K562 (cell line): ENCODE results near the gene GABBR1. TPM values are rescaled to one million over a fixed set of nuclear protein-coding genes. Genes with fewer than 3 reads are reported as not detected.

Experiments
- ATAC-seq: fragments of 200-7000 bp; cut with Tn5 transposase; 3 replicates; pipeline ENCODE4 v1.9.1; 2020; ENCODE audit warnings: moderate library complexity
- BruUV-seq: library from RNA; stranded (reverse); fragments of 400-500 nt; replicated peaks from 2 replicates; lab custom pipeline; 2021; lab: Mats Ljungman, UMichigan
- CTCF ChIA-PET: fragments of 300-600 bp; formaldehyde crosslinking; extraction: SDS; loops from one replicate; lab custom pipeline; 2021; ENCODE audit warnings: low intra/inter-chr PET ratio; lab: Yijun Ruan, JAX
- POLR2A ChIA-PET: fragments of 300-600, 350-650 bp; sonication (Branson Sonifier 250); formaldehyde crosslinking; extraction: SDS; loops from one replicate; lab custom pipeline; 2021; ENCODE audit warnings: antibody characterized with exemption, inconsistent platforms; lab: Yijun Ruan, JAX
- DNase-seq, 4 experiments: peaks; one replicate each; pipeline versions ENCODE4 v3.0.0 to v3.0.0-alpha.2; 2011 to 2018; ENCODE audit warnings: low spot score in 3 of 4, mixed read lengths in 3 of 4; ENCODE audit errors: extremely low read depth in 1 of 4
- FAIRE-seq: peaks from 2 replicates; lab custom pipeline; 2011; peaks lifted over from hg19 to GRCh38; lab: Jason Lieb, UNC
- H2AFZ ChIP-seq: 2 replicates; pipeline ENCODE4 v1.6.0; 2011; ENCODE audit warnings: low read depth, low read length, control low read depth, inconsistent platforms
- H3K27ac ChIP-seq: fragments of 200-600 bp; 3 replicates; pipeline ENCODE4 v1.8.0; 2011; ENCODE audit warnings: low read depth, mild to moderate bottlenecking, control low read depth, inconsistent platforms, low read length, moderate library complexity, mixed read lengths; ENCODE audit errors: extremely low read depth
- H3K27me3 ChIP-seq, 2 experiments: fragments of 300-600 bp in 1 of 2; 2 replicates in 1 of 2; 3 replicates in 1 of 2; pipeline versions ENCODE4 v1.6.0 to v1.8.0; 2011; ENCODE audit warnings: inconsistent platforms in 2 of 2, low read length in 2 of 2, mild to moderate bottlenecking in 1 of 2, mixed read lengths in 1 of 2, moderate library complexity in 1 of 2; ENCODE audit not compliant: control insufficient read depth in 2 of 2, insufficient read depth in 2 of 2
- H3K36me3 ChIP-seq: fragments of 300-600 bp; 3 replicates; pipeline ENCODE4 v1.8.0; 2011; ENCODE audit warnings: mild to moderate bottlenecking, low read length, inconsistent platforms; ENCODE audit not compliant: control insufficient read depth, insufficient read depth
- H3K4me1 ChIP-seq, 2 experiments: fragments of 200-600 bp in 1 of 2; replicated peaks in 1 of 2; 2 replicates in 1 of 2; 3 replicates in 1 of 2; pipeline versions ENCODE4 v1.5.1 to v1.8.0; 2011; ENCODE audit warnings: inconsistent platforms in 2 of 2, low read length in 2 of 2, mild to moderate bottlenecking in 1 of 2, mixed read lengths in 1 of 2, moderate library complexity in 1 of 2; ENCODE audit not compliant: control insufficient read depth in 2 of 2, insufficient read depth in 2 of 2
- H3K4me2 ChIP-seq: 2 replicates; pipeline ENCODE4 v1.6.1; 2011; ENCODE audit warnings: low read length, control low read depth, inconsistent platforms, mixed read lengths; ENCODE audit not compliant: insufficient read depth
- H3K4me3 ChIP-seq: fragments of 200-600 bp; sonication (generic), shearing (Covaris generic); 2 replicates; pipeline ENCODE4 v1.5.1; 2016; ENCODE audit warnings: control low read depth, inconsistent platforms
- H3K79me2 ChIP-seq: fragments of 200-600 bp; 3 replicates; pipeline ENCODE4 v1.8.0; 2011; ENCODE audit warnings: low read length, inconsistent platforms; ENCODE audit not compliant: control insufficient read depth, insufficient read depth
- H3K9ac ChIP-seq, 2 experiments: 2 replicates each; pipeline versions ENCODE4 v1.6.0 to v1.6.1; 2011; ENCODE audit warnings: low read depth in 2 of 2, low read length in 2 of 2, control low read depth in 1 of 2, inconsistent platforms in 1 of 2, mild to moderate bottlenecking in 1 of 2, mixed read lengths in 1 of 2; ENCODE audit not compliant: insufficient read depth in 1 of 2
- H3K9me1 ChIP-seq: one replicate; pipeline ENCODE4 v1.6.0; 2011; ENCODE audit warnings: inconsistent platforms, mild to moderate bottlenecking, low read length, moderate library complexity; ENCODE audit not compliant: control insufficient read depth, insufficient read depth
- H3K9me3 ChIP-seq: replicated peaks from 2 replicates; pipeline ENCODE4 v1.5.1; 2011; ENCODE audit warnings: low read depth, low read length, inconsistent platforms; ENCODE audit not compliant: control insufficient read depth, insufficient read depth
- H4K20me1 ChIP-seq: replicated peaks from 2 replicates; pipeline ENCODE4 v1.6.1; 2011; ENCODE audit warnings: low read length, inconsistent platforms, mixed read lengths; ENCODE audit not compliant: control insufficient read depth, insufficient read depth
- HINFP ChIP-seq: fragments of 450-650 bp; conservative IDR thresholded peaks from 2 replicates; pipeline ENCODE4 v1.6.1; 2016; ENCODE audit warnings: missing genetic modification characterization, low read depth, mild to moderate bottlenecking, control low read depth, missing compliant biosample characterization
- MAFK ChIP-seq: IDR thresholded peaks from 2 replicates; pipeline ENCODE4 v1.6.1; 2011; ENCODE audit warnings: low read length, improper control_type of control experiment
- MEF2A ChIP-seq: IDR thresholded peaks from 2 replicates; pipeline ENCODE4 v1.6.1; 2011; ENCODE audit warnings: low read depth, mild to moderate bottlenecking, low read length, moderate library complexity; ENCODE audit not compliant: control insufficient read depth
- SMAD4 ChIP-seq: fragments of 250-450 bp; sonication (Bioruptor Pico); conservative IDR thresholded peaks from 2 replicates; pipeline ENCODE4 v1.8.0; 2021; ENCODE audit warnings: inconsistent platforms, mild to moderate bottlenecking, moderate library complexity
- ZNF639 ChIP-seq, 2 experiments: fragments of 200-800 bp in 1 of 2; sonication (Bioruptor generic) in 1 of 2; sonication (generic) in 1 of 2; formaldehyde crosslinking in 1 of 2; IDR thresholded peaks in 1 of 2; conservative IDR thresholded peaks in 1 of 2; 2 replicates each; pipeline versions ENCODE4 v1.5.0 to v1.6.1; 2016 to 2020; ENCODE audit warnings: missing compliant biosample characterization in 1 of 2, missing genetic modification characterization in 1 of 2, missing genetic modification reagents in 1 of 2
- ZNF668 ChIP-seq: fragments of 250-450 bp; sonication (Bioruptor Pico); IDR thresholded peaks from 2 replicates; pipeline ENCODE4 v1.8.0; 2022; ENCODE audit warnings: mild to moderate bottlenecking, inconsistent platforms
- ZNF699 ChIP-seq: fragments of 250-450 bp; sonication (Bioruptor Pico); IDR thresholded peaks from 2 replicates; pipeline ENCODE4 v1.8.0; 2021; ENCODE audit warnings: mild to moderate bottlenecking, moderate library complexity; ENCODE audit not compliant: insufficient replicate concordance
- in situ Hi-C: fragments of 300-500 bp; cut with MboI; formaldehyde crosslinking; loops from 4 replicates; pipeline ENCODE4 v1.15.0; 2018; ENCODE audit warnings: inconsistent platforms, mixed read lengths
- intact Hi-C: fragments of 100-400 bp; cut with micrococcal nuclease; formaldehyde crosslinking; loops from 2 replicates; pipeline ENCODE4 v1.14.2; 2022
- polyA plus RNA-seq, 8 experiments: library from polyadenylated mRNA; depleted of rRNA in 4 of 8; stranded (reverse) in 5 of 8; unstranded in 3 of 8; fragments of >200 nt; fragmentation: Nextera tagmentation in 2 of 8; fragmentation: Illumina TruSeq in 1 of 8; extraction: Ambion mirVana in 2 of 8; extraction: Trizol in 1 of 8; gene quantifications; 2 replicates each; pipeline versions ENCODE4 v1.2.1 to v1.2.3, GENCODE V29; 2011 to 2014; ENCODE audit warnings: inconsistent platforms in 1 of 8, missing spikeins in 1 of 8
- total RNA-seq, 7 experiments: library from RNA; depleted of rRNA in 6 of 7; stranded (reverse); fragments of >200 nt in 6 of 7; fragmentation: Illumina TruSeq in 2 of 7; extraction: Trizol in 2 of 7; gene quantifications; 2 replicates each; pipeline versions ENCODE4 v1.2.1 to v1.2.3, GENCODE V29; 2011 to 2021; ENCODE audit warnings: low replicate concordance in 1 of 7

The GABBR1 gene
- total and polyA plus RNA-seq, 9 of the 15 experiments (the other 6 are each of a cell fraction or from before 2014, with no cell fraction given) = 2.2 to 48.3 (median 20.8) TPM

GRCh38 chr6:29610540-29610939 lies 22.4 kb downstream of the GABBR1 start (continued):
- TF ChIP-seq ZNF639 (CRISPR knock-in tag; conservative IDR thresholded peaks at IDR 0.05 in 1 of 2, IDR thresholded peaks at IDR 0.05 in 1 of 2) = no peak
- no peak for TF ChIP-seq HINFP

GRCh38 chr6:29608131-29608530 lies 24.9 kb downstream of the GABBR1 start:
- intact Hi-C loops = no loop called here
- Histone ChIP-seq H3K4me2 (no peak overlapping the region), H3K4me1 (no peaks in the 10 kb centered on the region; a peak in 2 of 5 replicates), H3K27ac (no peak overlapping the region), H3K4me3 (no peak overlapping the region), H3K9ac (no peak overlapping the region), H3K27me3 (no peaks in the 10 kb centered on the region), H3K9me1 (peaks cover 5% of the 10 kb centered on the region), H4K20me1 (peaks cover 11% of the 10 kb centered on the region), H3K9me3 (no peaks in the 10 kb centered on the region), H2AFZ (no peak overlapping the region), H3K36me3 (peaks cover 97% of the 10 kb centered on the region), H3K79me2 (no peaks in the 10 kb centered on the region)
- ChIA-PET POLR2A (interaction anchor here (0.7 to 0.9 kb wide), 3 partner anchors 9 to 40 kb away, joined by 3 read pairs; no protein-coding TSS in a partner anchor), CTCF (no interaction called here)
- DNase-seq (no peak), FAIRE-seq (no peak), ATAC-seq (no peak)
- TF ChIP-seq SMAD4 (no peak), MAFK (no peak), ZNF699 (CRISPR knock-in tag) (no peak), MEF2A (no peak), ZNF668 (CRISPR knock-in tag) (no peak)
- in situ Hi-C loops = loop anchor here (10.0 kb wide), 1 partner anchor 913 kb away; no protein-coding TSS in a partner anchor
- no TSS peak for BruUV-seq
